Posterior vena cava (tissue), 2 donors: Measurements from ENCODE around the gene SRRD. TPM values are rescaled to one million over a fixed set of nuclear protein-coding genes. Genes with fewer than 3 reads are reported as not detected.

Experiments used
- DNase-seq: peaks from one replicate; pipeline ENCODE4 v3.0.0-alpha.2; 2020; ENCODE audit warnings: low spot score
- intact Hi-C, 2 donors: fragments of 100-400 bp; cut with DNase I; formaldehyde crosslinking; loops; one replicate each; pipeline versions ENCODE4 v1.14.1 to v1.14.2; 2022 to 2023
- total RNA-seq, 2 donors: library from RNA; stranded (reverse); fragmentation: NEBNext Ultra II Directional; extraction: Animal tissue kit (Norgen Biotek cat#: 25700); gene quantifications; one replicate each; pipeline ENCODE4 v1.2.1, GENCODE V29; 2021
- donor health status: DM: yes; HTN: yes; CAD: no.
- donor health status: DM: yes; HTN: yes; CAD: no.

SRRD gene
- total RNA-seq, 2 donors from 2014 or later = 12.5 to 17.8 TPM

DNA sequence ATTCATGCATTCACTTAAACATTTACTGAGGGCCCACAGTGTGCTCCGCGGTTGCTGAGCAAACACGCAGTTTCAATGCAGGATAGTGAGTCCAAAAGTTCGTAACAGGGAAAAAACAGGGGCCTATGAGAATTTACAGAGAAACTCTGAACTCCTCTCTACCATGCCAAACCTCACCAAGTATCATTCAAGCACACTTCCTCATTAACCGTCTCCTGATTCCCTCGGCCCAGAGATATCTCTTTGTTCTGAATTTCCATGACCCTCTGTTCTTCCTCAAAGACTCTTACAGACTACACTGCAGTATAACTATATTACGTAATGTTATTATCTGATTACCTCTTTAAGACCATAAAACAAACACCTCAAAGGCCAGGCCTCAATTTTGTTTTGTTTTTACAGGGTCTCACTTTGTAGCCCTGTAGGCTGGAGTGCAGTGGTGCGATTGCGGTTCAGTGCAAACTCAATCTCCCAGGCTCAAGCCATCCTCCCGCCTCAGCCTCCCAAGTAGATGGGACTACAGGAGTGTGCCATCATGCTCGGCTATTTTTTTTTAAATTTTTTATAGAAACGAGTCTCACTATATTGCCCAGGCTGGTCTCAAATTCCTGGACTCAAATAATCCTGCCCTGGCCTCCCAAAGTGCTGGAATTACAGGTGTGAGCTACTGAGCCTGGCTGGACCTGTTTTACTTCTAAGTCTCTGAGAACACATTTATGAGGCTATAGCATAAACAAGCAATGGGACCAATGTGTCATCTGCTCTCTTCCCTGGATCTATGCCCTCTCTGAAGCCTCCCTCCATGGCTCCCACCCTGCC lies 3.7 kb upstream of the SRRD start:
- DNase-seq = no peak
- intact Hi-C loops = no loop called here

GRCh38 chr22:26480611-26480932 lies 3.1 kb upstream of the SRRD start:
- no peak for DNase-seq
- intact Hi-C loops = no loop called here

- no peak for DNase-seq
- intact Hi-C loops = no loop called here
Measured at GRCh38 chr22:26481112-26481693, 2.5 kb upstream of the SRRD start.

- no peak for DNase-seq
- intact Hi-C loops = no loop called here
Measured at GRCh38 chr22:26481694-26482093, 2.0 kb upstream of the SRRD start.

- DNase-seq = no peak
Measured at GRCh38 chr22:26482161-26482560, 1.5 kb upstream of the SRRD start.

GRCh38 chr22:26483043-26483438 lies 636 bp upstream of the SRRD start:
- intact Hi-C loops = no loop called here
- no peak for DNase-seq

More at GRCh38 chr22:26482161-26482560, 1.5 kb upstream of the SRRD start:
- intact Hi-C loops = no loop called here

GRCh38 chr22:26484360-26484706 lies 656 bp downstream of the SRRD start:
- intact Hi-C loops = no loop called here
- DNase-seq = no peak

DNA sequence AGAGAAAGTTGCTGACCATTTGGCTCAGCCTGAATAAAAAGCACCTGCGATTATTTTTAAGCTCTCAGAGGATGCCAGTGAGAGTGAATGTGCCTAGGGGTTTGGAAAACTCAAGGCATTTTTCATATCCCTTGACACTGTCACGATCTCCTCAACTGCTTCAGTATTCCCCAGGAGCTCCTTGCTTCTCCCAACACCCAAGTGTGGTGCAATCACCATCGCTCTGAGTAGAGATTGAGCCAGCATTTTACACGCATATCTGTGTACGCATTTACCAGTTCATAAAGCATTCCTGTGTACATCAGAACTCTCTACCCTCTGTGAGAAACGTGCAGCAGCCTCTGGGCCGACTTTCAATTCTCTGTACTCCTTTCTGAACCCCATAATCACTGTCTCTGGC lies 1.3 kb downstream of the SRRD start:
- intact Hi-C loops = no loop called here
- DNase-seq = no peak

DNA sequence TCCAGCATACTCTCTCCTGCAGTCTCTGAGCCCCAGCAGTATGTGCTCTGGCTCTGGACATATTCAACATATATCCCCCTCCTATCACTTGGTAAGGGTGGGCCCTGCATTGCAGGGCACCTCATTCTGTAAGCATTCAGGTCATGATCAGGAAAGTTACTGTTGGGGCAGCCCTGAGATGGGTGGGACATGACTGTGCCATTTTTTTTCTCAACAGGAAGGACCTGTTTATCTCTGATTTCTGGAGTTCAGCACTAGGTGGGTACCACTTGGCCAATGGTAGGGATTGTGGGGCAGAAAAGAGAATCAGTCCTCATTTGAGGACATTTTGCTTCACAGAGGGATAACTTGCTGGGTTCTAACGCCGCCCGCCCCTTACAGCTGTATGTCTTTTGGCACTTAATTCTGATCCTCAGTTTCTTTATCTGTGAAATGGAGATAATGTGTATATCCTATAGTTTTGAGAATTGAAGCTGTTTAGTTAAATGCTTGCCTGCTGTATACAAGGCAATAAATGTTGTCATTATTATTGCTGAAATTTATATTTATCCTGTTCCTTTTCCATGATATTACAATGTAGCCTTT lies 2.2 kb downstream of the SRRD start:
- DNase-seq = no peak
- intact Hi-C loops = no loop called here

GRCh38 chr22:26486394-26486793 lies 2.7 kb downstream of the SRRD start:
- DNase-seq = no peak
- intact Hi-C loops = no loop called here

DNA sequence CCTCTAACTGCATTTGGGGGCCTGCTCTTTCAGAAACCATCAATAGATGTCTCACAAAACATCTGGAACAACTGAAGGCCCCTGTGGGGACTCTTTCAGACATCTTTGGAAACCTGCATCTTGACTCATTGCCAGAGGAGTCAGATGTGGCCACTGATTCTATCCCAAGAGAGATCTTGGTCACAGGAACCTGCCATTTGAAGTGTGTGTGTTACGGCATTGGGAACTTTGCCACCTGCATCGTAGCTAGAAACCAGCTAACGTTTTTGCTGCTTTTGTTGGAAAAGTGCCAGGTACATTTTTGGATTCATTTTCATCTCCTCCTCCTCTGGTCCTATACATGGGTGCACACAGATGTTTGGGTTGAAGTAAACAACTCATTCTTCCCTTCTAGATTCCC lies 4.3 kb downstream of the SRRD start:
- no peak for DNase-seq
- intact Hi-C loops = no loop called here

DNA sequence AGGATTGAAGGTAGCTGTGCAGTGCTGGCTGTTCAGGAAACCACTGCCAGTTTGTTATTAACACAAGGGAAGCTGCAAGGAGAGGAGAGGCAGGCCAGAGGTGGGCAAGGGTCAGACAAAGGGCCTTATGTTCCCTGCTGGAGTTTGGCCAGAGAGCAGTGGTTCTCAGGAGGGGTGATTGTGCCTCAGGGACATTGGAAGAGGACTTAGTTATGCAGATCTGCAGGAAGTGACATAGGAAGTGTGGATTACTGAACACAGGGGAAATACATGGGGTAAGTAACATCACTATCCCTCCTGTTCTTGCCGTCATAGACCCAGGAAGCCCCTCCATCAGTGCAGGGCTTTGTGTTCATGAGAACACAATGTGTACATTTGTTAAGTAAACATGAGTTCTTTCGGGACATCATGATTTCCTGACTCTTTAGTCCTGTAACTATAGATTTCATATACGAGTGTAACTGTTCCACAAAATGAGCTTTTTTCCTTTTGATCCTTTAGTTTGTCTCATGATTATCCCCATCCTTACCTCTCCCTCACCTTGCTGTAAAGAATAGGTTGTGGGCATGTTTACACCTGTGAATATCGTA lies 5.9 kb downstream of the SRRD start:
- intact Hi-C loops = no loop called here
- DNase-seq = no peak

DNA sequence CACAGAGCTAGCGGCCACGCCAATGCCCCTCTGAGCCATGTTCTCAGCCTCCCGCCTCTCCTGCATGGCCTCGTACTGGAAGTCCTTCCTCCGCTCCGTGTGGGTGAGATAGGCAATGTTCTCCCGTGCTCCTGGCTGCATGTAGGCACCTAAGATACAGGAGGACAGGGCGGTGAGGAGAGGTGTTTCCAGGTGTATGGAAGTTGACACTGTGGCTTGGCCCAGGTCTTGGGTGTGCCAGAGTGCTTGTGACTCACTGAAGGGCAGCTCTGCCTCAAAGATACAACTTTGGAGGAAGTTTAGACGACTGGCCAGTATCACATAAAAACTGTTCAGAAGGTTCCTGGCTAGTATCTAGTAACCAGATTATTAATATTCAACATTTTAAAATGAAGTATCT lies 8.5 kb downstream of the SRRD start:
- intact Hi-C loops = no loop called here
- DNase-seq = no peak

DNA sequence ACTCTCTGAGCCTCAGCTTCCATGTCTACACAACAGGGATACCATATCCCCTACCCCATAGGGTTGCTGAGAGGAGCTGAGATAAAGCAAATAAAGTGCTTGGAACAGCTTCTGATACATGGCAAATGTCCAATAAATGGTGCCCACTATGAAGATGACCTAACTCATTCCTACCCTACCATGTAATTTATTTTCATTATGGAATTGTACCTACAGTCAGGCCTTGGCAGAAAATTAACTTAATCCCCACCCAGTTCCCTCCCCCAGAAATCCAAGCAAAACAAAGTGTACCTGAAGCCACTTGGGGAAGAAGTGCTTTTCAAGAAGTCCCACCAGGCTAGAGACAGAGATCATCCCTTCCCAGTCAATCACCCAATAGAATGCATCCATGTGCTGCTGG lies 10.8 kb downstream of the SRRD start:
- intact Hi-C loops = no loop called here
- no peak for DNase-seq

GRCh38 chr22:26496456-26496855 lies 12.8 kb downstream of the SRRD start:
- DNase-seq = no peak
- intact Hi-C loops = no loop called here

DNA sequence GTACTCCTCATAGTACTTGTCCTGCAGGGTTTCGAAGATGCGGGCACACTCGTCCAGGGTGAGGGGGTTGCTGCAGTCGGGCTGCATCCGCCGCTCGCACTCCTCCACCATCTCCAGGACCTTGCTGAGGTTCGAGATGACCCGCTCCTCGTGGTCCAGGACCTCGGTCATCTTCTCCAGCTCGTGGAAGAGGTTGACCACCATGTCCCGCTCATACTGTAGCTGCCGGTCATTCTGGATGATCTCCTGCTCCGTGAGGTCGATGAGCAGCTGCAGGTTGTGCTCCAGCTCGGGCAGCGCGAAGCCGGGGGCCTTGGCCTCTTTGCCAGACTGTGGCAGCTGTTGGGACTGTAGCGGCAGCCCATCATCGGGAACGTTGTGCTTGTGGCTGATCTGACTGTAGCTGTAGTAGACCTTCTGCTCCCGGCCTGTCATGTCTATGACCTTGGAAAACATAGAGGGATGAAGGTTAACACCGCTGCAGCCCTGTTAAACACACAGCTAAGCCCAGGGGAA lies 15.6 kb downstream of the SRRD start:
- intact Hi-C loops = no loop called here
- no peak for DNase-seq

DNA sequence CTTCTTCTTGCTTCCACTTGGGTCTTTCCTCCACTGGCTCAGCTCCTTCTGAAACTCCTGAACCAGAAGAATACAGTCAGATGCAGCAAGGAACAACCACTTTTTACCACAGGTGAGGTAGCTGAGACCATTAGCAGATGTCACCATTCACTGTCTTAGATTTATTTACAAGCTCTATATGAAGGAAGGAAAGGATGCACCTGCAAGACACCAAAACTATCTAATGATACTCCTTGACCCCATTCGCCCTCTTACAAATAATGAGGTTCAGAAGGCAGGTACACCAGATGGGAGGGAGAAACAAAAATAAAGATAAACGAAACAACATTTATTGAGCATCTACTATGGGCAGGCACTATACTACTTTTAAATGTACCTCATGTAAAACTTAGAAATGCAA lies 18.3 kb downstream of the SRRD start:
- DNase-seq = no peak
- intact Hi-C loops = no loop called here

GRCh38 chr22:26502688-26503561 lies 19.2 kb downstream of the SRRD start:
- intact Hi-C loops = no loop called here
- no peak for DNase-seq

GRCh38 chr22:26503758-26504157 lies 20.1 kb downstream of the SRRD start:
- no peak for DNase-seq
- intact Hi-C loops = no loop called here

GRCh38 chr22:26508148-26508547 lies 24.5 kb downstream of the SRRD start:
- no peak for DNase-seq
- intact Hi-C loops = no loop called here
